Stimulated activated CD4-positive, alpha-beta T cell treated with anti-CD3 and anti-CD28 coated beads, Interleukin-12 subunit alpha, Interleukin-12 subunit beta, amount 100 ng/mL, for 48 hours (primary cell): ENCODE results near the gene ARMC9.
"Not testable (repeated sequence)": the region's sequence is repeated elsewhere in the genome, so short reads cannot be mapped to it uniquely, and the experiment has no call there.

ENCODE experiments used
- DNase-seq, 3 donors: peaks; one replicate each; pipeline ENCODE4 v3.0.0-alpha.2; 2020; ENCODE audit warnings: low read depth in 2 of 3, low spot score in 1 of 3

ARMC9 gene

GRCh38 chr2:231181860-231182512, 16.4 kb upstream of the ARMC9 start:
- DNase-seq: no peak

GRCh38 chr2:231182513-231182899, 15.9 kb upstream of the ARMC9 start:
- no peak for DNase-seq

- no peak for DNase-seq
These were observed 14.6 kb upstream of the ARMC9 start for GRCh38 chr2:231183851-231184250.

GRCh38 chr2:231184319-231184718, 14.1 kb upstream of the ARMC9 start:
- no peak for DNase-seq

GRCh38 chr2:231185050-231185725, 13.2 kb upstream of the ARMC9 start:
- no peak for DNase-seq

GRCh38 chr2:231185886-231186285, 12.5 kb upstream of the ARMC9 start:
- DNase-seq: no peak

GRCh38 chr2:231186325-231186724, 12.1 kb upstream of the ARMC9 start:
- no peak for DNase-seq

GRCh38 chr2:231187736-231188505, 10.5 kb upstream of the ARMC9 start:
- DNase-seq: no peak

GRCh38 chr2:231188506-231189170, 9.8 kb upstream of the ARMC9 start:
- no peak for DNase-seq

- no peak for DNase-seq
These were observed 9.3 kb upstream of the ARMC9 start for GRCh38 chr2:231189171-231189530.

GRCh38 chr2:231189571-231190495, 8.6 kb upstream of the ARMC9 start:
- DNase-seq: no peak

- DNase-seq: no peak
These were observed 7.8 kb upstream of the ARMC9 start for GRCh38 chr2:231190531-231191197.

GRCh38 chr2:231191896-231192872, 6.2 kb upstream of the ARMC9 start:
- DNase-seq: no peak

- no peak for DNase-seq
These were observed 5.2 kb upstream of the ARMC9 start for GRCh38 chr2:231193216-231193615.

- DNase-seq: no peak
These were observed 1.8 kb upstream of the ARMC9 start for GRCh38 chr2:231196592-231196991.

- not testable (repeated sequence) for DNase-seq
These were observed 1.2 kb upstream of the ARMC9 start for GRCh38 chr2:231197196-231197595.

- no peak for DNase-seq
These were observed 633 bp upstream of the ARMC9 start for GRCh38 chr2:231197706-231198290.

GRCh38 chr2:231199219-231199618, 788 bp downstream of the ARMC9 start:
- DNase-seq: no peak
